NCI-H748 (cell line): ENCODE measurements around the gene CAPZA1.
"Not testable (repeated sequence)": the region's sequence is repeated elsewhere in the genome, so short reads cannot be mapped to it uniquely, and the experiment has no call there.

ENCODE experiments used
- DNase-seq: peaks from one replicate; lab custom pipeline; 2025; ENCODE audit not compliant: unreplicated experiment; lab: John Stamatoyannopoulos, UW

Gene CAPZA1

DNA sequence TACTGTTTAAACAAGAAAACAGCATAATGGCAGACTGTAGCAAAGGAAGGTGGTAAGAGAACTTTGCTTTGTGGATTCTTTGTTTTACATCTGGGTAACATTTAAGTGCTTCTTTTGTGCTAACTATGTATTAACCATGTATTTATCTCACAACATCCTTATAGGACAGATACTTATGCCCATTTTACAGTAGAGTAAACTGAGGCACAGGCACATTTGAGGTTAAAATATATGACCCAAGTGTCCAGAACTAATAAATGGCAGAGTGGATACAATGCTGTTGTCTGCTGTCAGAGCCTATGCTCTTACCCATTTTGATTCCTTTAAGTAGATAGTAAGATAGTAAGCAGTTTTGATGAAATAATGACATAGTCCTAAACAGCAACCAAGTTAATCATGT, 7.3 kb downstream of the CAPZA1 start:
- DNase-seq = no peak

DNA sequence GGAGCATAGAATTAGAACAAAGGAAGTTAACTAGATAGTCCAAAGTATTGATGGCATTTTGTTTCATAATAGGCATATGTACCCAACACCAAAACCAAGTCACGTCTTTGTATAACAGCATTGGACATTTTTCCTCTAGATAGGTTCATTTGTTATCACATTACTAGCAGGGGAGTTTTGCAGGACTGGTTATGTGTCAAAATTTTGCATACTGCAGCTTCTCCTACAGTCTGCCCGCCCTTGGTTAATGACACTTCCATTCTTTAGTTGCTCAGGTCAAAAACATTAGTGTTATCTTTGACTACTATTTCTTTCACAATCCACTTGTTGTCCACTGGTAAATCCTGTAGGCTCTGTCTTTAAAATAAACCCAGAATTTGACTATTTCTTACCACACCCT, 8.9 kb downstream of the CAPZA1 start:
- no peak for DNase-seq

GRCh38 chr1:112629256-112629655, 9.6 kb downstream of the CAPZA1 start:
- DNase-seq = no peak

- no peak for DNase-seq
These were observed 14.0 kb downstream of the CAPZA1 start for GRCh38 chr1:112633628-112634027.

- DNase-seq = no peak
These were observed 14.7 kb downstream of the CAPZA1 start for GRCh38 chr1:112634367-112634766.

DNA sequence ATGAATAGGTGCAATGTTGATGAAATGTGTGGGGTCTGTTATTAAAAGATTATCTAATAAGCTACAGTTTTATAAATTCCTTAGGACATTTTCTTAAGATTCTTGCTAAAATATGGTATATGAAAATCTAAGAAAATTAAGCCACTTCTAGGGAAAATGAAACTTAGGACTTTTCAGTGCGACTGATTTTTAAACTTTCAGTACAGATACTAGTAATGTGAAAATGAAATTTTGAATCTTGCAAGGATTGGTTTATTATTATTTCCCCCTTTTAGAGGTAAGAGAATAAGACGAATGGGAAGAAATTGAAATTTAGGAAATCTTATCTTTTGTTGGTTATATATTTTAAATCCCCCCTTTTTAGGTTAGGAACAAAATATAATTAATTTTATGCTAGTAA, 16.4 kb downstream of the CAPZA1 start:
- DNase-seq = no peak

DNA sequence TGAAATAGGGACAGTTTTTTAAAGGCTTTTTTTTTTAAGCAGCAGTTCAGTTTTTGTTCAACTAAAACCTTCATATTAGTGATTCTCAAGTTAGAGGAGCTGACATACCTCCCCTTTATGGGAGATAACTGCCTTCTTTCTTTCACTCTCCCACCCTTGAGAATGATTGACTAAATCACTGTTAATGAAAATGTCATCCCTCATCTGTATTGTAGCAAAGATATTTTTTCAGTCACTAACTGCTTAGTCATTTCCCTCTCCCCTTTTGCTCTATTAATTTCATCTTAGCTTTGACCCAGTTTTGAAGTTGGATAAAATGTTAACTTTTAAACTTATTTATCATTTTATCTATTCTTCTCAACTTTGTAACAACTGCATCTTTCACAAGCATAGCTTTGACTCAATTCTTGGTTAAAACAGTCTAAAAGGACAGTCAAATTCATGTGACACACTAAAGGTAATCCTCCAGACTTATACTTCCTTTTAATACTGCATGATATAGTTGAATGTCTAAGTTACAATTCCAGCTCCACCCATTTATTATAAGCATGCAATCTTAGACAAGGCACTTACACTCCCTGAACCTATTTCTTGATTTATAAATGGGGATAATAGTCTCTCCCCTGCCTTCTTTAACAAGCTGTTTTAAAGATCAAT, 17.1 kb downstream of the CAPZA1 start:
- DNase-seq = no peak

GRCh38 chr1:112637254-112638109, 17.9 kb downstream of the CAPZA1 start:
- DNase-seq = no peak

DNA sequence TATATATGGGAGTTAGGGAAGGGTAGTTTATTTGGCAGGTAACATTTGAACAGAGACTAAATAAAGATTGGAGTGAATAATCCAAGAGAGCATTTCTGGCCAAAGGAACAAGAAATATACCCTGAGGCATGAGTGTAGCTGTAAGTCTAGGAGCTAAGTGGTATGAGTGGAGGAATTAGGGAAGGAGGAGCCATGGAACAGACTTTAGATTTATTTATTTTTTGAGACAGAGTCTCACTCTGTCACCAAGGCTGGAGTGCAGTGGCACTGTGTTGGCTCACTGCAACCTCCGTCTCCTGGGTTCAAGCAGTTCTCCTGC, 18.4 kb downstream of the CAPZA1 start:
- no peak for DNase-seq

DNA sequence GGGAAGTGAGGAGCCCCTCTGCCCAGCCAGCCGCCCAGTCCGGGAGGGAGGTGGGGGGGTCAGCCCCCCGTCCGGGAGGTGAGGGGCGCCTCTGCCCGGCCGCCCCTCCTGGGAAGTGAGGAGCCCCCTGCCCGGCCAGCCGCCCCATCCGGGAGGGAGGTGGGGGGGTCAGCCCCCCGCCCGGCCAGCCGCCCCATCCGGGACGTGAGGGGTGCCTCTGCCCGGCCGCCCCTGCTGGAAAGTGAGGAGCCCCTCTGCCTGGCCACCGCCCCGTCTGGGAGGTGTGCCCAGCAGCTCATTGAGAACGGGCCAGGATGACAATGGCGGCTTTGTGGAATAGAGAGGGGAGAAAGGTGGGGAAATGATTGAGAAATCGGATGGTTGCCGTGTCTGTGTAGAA, 20.8 kb downstream of the CAPZA1 start:
- DNase-seq = not testable (repeated sequence)

- no peak for DNase-seq
These were observed 23.4 kb downstream of the CAPZA1 start for GRCh38 chr1:112643080-112643479.

DNA sequence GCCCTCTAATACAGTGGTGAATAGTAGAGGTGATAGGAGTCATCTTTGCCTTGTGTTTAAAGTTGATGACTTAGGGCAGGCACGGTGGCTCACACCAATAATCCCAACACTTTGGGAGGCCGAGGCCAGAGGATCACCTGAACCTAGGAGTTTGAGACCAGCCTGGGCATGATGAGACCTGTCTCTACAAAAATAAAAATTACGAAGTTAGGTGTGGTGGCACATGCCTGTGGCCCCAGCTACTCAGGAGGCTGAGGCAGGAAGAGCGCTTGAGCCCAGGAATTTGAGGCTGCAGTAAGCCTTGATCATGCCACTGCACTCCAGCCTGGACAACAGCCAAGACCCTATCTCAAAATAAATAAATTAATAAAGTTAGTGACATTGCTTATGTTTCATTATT, 26.6 kb downstream of the CAPZA1 start:
- no peak for DNase-seq

DNA sequence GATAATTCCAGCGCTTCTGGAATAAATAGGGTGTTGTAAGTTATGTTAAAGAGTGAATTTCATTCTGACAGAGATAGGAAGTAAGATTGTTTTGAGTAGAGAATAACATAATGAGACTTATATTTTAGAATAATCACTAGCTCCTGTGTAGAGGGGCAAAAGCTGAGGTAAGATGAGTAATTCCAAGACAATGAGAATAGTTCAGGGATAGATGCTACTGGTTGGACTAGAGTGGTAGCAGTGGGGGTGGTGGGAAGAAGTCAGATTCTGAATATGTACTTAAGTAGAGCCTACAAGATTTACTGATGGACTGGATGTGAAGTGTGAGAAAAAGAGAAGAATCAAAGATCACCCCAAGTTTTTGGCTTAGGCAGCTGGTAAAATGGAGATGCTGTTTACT, 31.6 kb downstream of the CAPZA1 start:
- no peak for DNase-seq

DNA sequence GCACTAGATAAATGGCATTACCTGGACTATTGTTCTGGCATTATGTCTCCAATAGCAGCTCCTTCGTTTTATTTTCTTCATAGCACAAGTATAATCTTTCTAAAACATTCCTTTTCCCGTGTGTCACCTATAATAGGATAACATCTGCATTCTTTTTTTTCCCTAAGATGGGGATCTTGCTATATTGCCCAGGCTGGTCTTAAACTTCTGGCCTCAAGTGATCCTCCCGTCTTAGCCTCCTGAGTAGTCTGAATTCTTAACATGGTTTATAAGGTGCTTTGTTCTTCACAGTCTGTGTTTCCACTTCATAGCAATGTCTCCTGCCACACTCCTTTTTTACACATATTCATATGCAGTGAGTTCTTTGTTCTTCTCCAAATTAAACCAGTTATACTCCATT, 46.2 kb downstream of the CAPZA1 start:
- DNase-seq = no peak

GRCh38 chr1:112666946-112667345, 47.3 kb downstream of the CAPZA1 start:
- DNase-seq = no peak

GRCh38 chr1:112672009-112672408, 52.4 kb downstream of the CAPZA1 start:
- no peak for DNase-seq

GRCh38 chr1:112672842-112673241, 53.2 kb downstream of the CAPZA1 start:
- no peak for DNase-seq

GRCh38 chr1:112673592-112674439, 54.2 kb downstream of the CAPZA1 start:
- DNase-seq = peak; percentile 13

DNA sequence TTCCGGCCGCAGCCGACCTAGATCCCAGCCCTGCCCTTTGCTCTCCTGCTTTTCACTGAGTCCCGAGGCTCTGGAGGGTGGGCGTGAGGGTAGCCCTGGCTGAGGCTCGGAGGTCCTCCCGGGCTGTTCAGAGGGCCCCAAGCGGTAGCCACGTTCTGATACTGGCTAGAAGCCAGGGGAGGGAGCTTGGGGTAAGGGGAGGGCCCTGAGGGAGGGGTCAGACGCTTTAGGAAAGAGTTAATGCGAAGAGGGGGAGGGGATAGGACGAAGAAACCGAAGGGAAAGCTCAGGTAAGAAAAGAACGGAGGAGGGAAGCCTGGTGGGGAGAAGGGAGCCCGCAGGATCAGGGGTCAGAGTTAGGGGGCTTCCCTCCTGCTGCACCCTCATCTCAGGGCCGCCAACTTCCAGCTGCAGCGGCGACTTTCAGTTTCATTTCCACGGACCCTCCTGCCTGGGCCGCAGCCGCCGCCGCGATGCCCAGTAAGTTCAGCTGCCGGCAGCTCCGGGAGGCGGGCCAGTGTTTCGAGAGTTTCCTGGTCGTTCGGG, 54.9 kb downstream of the CAPZA1 start, which contains the start of gene MOV10:
TSS of gene MOV10 (plus strand) at position 220 of the 546 bp plus-strand sequence. CDS start at position 474, 254 bp downstream.
- peak; percentile 76 for DNase-seq

- DNase-seq = peak; percentile 70
These were observed 55.5 kb downstream of the CAPZA1 start for GRCh38 chr1:112674986-112675727.
